Prostate gland (tissue), 2 donors: ENCODE results near the gene TSHZ2. TPM values are rescaled to one million over a fixed set of nuclear protein-coding genes. Genes with fewer than 3 reads are reported as not detected.
"Not testable (repeated sequence)": the region's sequence is repeated elsewhere in the genome, so short reads cannot be mapped to it uniquely, and the experiment has no call there.

Source experiments
- DNase-seq: peaks from one replicate; pipeline ENCODE4 v3.0.0-alpha.2; 2019; ENCODE audit warnings: low spot score
- H3K27ac ChIP-seq, 2 donors: fragments of 200-600 bp; sonication (generic); 2 replicates each; pipeline ENCODE4 v1.5.1; 2017 to 2019
- H3K27me3 ChIP-seq: fragments of 200-600 bp; sonication (generic); replicated peaks from 2 replicates; pipeline ENCODE4 v1.5.1; 2019; ENCODE audit not compliant: insufficient read depth
- H3K36me3 ChIP-seq, 2 donors: fragments of 200-600 bp; sonication (generic); 1 replicate in 1 of 2; 2 replicates in 1 of 2; pipeline versions ENCODE4 v1.5.1 to v1.8.1; 2017 to 2019
- H3K4me1 ChIP-seq: fragments of 200-600 bp; sonication (generic); replicated peaks from 2 replicates; pipeline ENCODE4 v1.5.1; 2019
- H3K4me3 ChIP-seq, 2 donors: fragments of 200-600 bp; sonication (generic); 2 replicates each; pipeline ENCODE4 v1.5.1; 2017 to 2019
- H3K9me3 ChIP-seq: fragments of 200-600 bp; sonication (generic); 2 replicates; pipeline ENCODE4 v1.5.1; 2017
- POLR2A ChIP-seq: fragments of 450-650 bp; IDR thresholded peaks from one replicate; pipeline ENCODE4 v1.6.1; 2016; ENCODE audit warnings: antibody characterized with exemption, mild to moderate bottlenecking
- POLR2AphosphoS5 ChIP-seq: sonication (generic); formaldehyde crosslinking; IDR thresholded peaks from one replicate; pipeline ENCODE4 v1.6.1; 2017; ENCODE audit warnings: antibody characterized with exemption
- WGBS: methylation state at CpG from one replicate; pipeline ENCODE4 v1.1.5; 2018; 5-methylcytosine and 5-hydroxymethylcytosine counted together
- intact Hi-C: fragments of 100-400 bp; cut with DNase I; formaldehyde crosslinking; loops from one replicate; pipeline ENCODE4 v1.14.2; 2022
- total RNA-seq, 2 donors: library from RNA; depleted of rRNA; stranded (reverse); fragments of >200 nt; gene quantifications; one replicate each; pipeline ENCODE4 v1.1.0, GENCODE V29; 2016
- TF ChIP-seq, protein P1 (sequence below), 4 experiments: fragments of 200-600 bp in 2 of 4; fragments of 450-650 bp in 2 of 4; sonication (generic) in 2 of 4; IDR thresholded peaks; 1 replicate in 3 of 4; 2 replicates in 1 of 4; pipeline ENCODE4 v1.5.1; 2016 to 2019; ENCODE audit warnings: antibody characterized with exemption in 4 of 4, mild to moderate bottlenecking in 2 of 4, moderate library complexity in 2 of 4

Gene TSHZ2
- total RNA-seq, 2 donors from 2014 or later, result 9.8 to 35.1 TPM

DNA sequence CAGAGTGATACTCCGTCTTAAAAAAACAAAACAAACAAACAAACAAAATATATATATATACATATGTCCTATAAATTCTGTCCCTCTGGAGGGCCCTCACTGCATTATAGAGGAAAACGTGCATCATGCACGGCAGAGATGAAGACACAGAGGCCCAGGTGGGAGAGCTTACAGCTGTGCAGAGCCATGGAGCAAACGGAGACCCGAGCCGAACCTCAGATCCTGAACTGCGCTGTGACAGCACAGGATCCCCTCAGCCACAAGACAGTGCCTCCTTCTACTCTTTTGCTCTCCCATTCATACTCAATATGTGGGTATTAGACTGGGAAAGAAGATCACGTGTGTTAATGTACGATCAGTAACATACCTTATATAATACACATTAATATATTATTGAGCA is 539.9 kb downstream of the TSHZ2 start:
- intact Hi-C loops, result no loop called here
- H3K36me3 ChIP-seq, result no peaks in the 10 kb centered on the region
- H3K27me3 ChIP-seq, result no peaks in the 10 kb centered on the region
- no peak overlapping the region for H3K27ac ChIP-seq
- H3K4me1 ChIP-seq, result no peaks in the 10 kb centered on the region
- no peak overlapping the region for H3K4me3 ChIP-seq
- no peak for DNase-seq
- no peaks in the 10 kb centered on the region for H3K9me3 ChIP-seq
- WGBS, result 87% methylated on average over 9 of the region's 9 CpGs
- TF ChIP-seq, protein P1, sequence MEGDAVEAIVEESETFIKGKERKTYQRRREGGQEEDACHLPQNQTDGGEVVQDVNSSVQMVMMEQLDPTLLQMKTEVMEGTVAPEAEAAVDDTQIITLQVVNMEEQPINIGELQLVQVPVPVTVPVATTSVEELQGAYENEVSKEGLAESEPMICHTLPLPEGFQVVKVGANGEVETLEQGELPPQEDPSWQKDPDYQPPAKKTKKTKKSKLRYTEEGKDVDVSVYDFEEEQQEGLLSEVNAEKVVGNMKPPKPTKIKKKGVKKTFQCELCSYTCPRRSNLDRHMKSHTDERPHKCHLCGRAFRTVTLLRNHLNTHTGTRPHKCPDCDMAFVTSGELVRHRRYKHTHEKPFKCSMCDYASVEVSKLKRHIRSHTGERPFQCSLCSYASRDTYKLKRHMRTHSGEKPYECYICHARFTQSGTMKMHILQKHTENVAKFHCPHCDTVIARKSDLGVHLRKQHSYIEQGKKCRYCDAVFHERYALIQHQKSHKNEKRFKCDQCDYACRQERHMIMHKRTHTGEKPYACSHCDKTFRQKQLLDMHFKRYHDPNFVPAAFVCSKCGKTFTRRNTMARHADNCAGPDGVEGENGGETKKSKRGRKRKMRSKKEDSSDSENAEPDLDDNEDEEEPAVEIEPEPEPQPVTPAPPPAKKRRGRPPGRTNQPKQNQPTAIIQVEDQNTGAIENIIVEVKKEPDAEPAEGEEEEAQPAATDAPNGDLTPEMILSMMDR (IDR thresholded peaks at IDR 0.05), result no peak
- no peak for TF ChIP-seq POLR2A
- no peak for TF ChIP-seq POLR2AphosphoS5

DNA sequence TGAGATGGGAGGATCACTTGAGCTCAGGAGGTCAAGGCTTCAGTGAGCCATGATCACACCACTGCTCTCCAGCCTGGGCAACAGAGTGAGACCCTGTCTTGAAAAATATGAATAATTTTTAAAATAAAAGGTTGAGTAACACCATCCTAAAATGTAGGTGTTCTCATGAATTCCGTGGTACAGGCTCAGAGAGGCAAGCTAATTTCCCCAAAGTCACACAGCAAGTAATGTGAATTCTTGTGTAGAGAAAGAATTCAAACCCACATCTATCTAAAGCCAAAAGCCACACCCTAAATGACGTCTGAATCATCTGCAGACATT is 541.0 kb downstream of the TSHZ2 start:
- Histone ChIP-seq H3K27ac (no peak overlapping the region), H3K36me3 (no peaks in the 10 kb centered on the region), H3K4me3 (no peak overlapping the region), H3K4me1 (no peaks in the 10 kb centered on the region), H3K9me3 (no peaks in the 10 kb centered on the region), H3K27me3 (no peaks in the 10 kb centered on the region)
- 75% methylated on average over 2 of the region's 2 CpGs for WGBS
- no peak for TF ChIP-seq POLR2AphosphoS5
- TF ChIP-seq, protein P1 (IDR thresholded peaks at IDR 0.05), result no peak
- intact Hi-C loops, result no loop called here
- no peak for DNase-seq

DNA sequence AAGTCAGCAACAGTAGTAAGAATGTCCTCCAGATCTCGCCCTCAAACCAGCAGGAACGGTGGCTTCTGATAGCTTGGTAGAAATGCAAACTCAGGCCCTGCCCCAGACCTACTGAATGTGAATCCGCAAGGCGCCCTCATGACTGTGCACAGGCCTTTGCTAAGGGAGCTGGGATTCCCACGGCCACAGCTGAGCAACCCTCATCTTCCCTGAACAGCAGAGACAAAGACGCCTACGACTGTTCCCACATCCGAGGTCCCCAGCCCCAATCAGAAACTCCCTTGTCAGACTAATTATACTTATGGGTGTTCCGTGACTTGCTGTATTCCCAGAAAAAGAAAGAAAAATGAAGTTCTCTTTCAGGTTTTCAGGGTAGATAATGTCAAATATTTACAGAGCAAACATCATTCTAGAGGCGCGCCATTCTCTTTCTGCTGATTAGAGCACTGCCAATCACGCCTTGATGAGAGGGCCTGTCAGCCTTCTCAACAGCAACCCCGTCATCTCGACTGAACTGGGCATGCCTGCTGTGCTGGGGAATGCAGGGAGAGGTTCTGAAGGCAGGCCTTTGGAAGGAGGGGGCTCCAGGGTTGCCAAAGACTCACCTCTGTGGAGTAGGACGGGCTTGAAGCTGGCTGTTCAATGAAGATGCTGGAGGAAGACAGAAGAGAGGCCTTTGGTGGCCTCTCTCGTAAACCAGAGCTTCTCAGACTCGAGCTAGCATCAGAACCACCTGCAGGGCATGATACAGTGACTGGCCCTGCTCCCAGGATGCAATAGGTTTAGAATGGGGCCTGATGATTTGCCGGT is 541.5 kb downstream of the TSHZ2 start:
- Histone ChIP-seq H3K27ac (no peak overlapping the region), H3K4me3 (no peak overlapping the region), H3K36me3 (no peaks in the 10 kb centered on the region), H3K4me1 (no peaks in the 10 kb centered on the region), H3K27me3 (no peaks in the 10 kb centered on the region), H3K9me3 (no peaks in the 10 kb centered on the region)
- intact Hi-C loops, result no loop called here
- 71% methylated on average over 17 of the region's 18 CpGs for WGBS
- DNase-seq, result no peak
- TF ChIP-seq POLR2A (no peak), POLR2AphosphoS5 (no peak)
- TF ChIP-seq, protein P1 (IDR thresholded peaks at IDR 0.05), result no peak

DNA sequence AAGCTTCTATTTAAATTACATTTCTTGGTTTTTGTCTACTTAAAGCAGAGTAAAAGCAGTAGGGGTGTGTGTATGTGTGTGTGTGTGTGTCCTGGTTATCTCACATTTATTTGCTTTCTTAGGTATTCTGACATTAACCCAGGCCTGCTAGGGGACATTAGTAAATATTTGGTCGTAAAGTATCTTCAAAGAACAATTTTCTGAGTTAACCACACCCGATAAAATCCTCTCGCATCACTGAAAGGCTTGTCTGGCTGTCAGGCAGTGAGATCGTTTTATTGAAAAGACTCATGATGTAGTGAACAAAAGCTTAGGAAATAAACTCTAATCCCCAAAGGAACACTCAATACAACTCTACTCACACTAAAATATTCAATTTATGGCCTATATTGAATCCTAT is 543.6 kb downstream of the TSHZ2 start:
- no peak for DNase-seq
- no peaks in the 10 kb centered on the region for H3K9me3 ChIP-seq
- H3K4me1 ChIP-seq, result no peaks in the 10 kb centered on the region
- TF ChIP-seq POLR2AphosphoS5, result no peak
- no peak for TF ChIP-seq POLR2A
- TF ChIP-seq, protein P1 (IDR thresholded peaks at IDR 0.05), result no peak
- H3K4me3 ChIP-seq, result no peak overlapping the region
- H3K27me3 ChIP-seq, result no peaks in the 10 kb centered on the region
- WGBS, result 43% methylated on average over 4 of the region's 4 CpGs
- intact Hi-C loops, result no loop called here
- no peaks in the 10 kb centered on the region for H3K36me3 ChIP-seq
- H3K27ac ChIP-seq, result no peak overlapping the region

DNA sequence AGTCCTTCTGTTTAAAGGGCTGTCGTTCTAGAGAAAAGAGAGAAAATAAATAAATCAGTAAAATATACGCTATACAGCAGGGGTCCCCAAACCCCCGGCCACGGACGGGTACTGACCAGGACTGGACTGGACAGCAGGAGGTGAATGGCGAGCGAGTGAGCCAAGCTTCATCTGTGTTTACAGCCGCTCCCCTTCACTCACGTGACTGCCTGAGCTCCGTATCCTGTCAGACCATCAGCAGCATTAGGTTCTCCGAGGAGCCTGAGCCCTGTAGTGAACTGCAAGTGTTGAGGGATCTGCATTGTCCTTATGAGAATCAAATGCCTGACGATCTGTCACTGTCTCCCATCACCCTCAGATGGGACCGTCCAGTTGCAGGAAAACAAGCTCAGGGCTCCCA is 545.0 kb downstream of the TSHZ2 start:
- Histone ChIP-seq H3K4me1 (no peaks in the 10 kb centered on the region), H3K9me3 (no peaks in the 10 kb centered on the region), H3K27me3 (no peaks in the 10 kb centered on the region), H3K36me3 (no peaks in the 10 kb centered on the region), H3K27ac (no peak overlapping the region), H3K4me3 (no peak overlapping the region)
- TF ChIP-seq, protein P1 (IDR thresholded peaks at IDR 0.05), result no peak
- no peak for TF ChIP-seq POLR2AphosphoS5
- TF ChIP-seq POLR2A, result no peak
- no peak for DNase-seq
- intact Hi-C loops, result no loop called here
- WGBS, result 69% methylated on average over 13 of the region's 13 CpGs

DNA sequence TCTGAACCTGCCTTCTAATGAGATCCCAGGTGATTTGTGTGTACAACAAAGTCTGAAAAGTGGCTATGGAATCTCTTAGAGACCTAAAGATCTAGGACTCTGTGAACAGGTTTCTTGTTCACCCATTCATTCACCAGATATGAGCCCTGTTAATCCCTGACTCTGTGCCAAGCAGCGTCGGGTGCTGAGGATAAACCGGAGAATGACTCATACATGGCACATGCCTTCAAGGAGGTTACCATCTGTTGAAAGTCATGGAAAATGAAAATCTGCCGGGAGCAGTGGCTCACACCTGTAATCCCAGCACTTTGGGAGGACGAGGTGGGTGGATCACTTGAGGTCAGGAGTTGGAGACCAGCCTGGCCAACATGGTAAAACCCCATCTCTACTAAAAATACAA is 549.3 kb downstream of the TSHZ2 start:
- 72% methylated on average over 5 of the region's 5 CpGs for WGBS

More for the DNA sequence above, 549.3 kb downstream of the TSHZ2 start:
- H3K4me3 ChIP-seq, H3K9me3 ChIP-seq, H3K36me3 ChIP-seq, H3K27me3 ChIP-seq, DNase-seq, H3K27ac ChIP-seq, H3K4me1 ChIP-seq, intact Hi-C loops: not testable (repeated sequence)
